Kidney (tissue), 14 donors: ENCODE measurements around the gene SORCS3. TPM values are rescaled to one million over a fixed set of nuclear protein-coding genes. Genes with fewer than 3 reads are reported as not detected.

ENCODE experiments used
- DNase-seq, 5 donors: peaks; one replicate each; pipeline ENCODE4 v3.0.0-alpha.2; 2013 to 2020
- FAIRE-seq: peaks from 2 replicates; lab custom pipeline; 2012; peaks lifted over from hg19 to GRCh38; lab: Jason Lieb, UNC
- H3K27ac ChIP-seq, 2 donors: one replicate each; pipeline ENCODE4 v1.7.0; 2013; ENCODE audit warnings: low read depth in 2 of 2, low read length in 2 of 2, inconsistent platforms in 1 of 2
- H3K27me3 ChIP-seq: one replicate; pipeline ENCODE4 v1.7.1; 2013; ENCODE audit warnings: low read length, inconsistent platforms; ENCODE audit not compliant: control insufficient read depth, insufficient read depth
- H3K36me3 ChIP-seq, 3 donors: one replicate each; pipeline versions ENCODE4 v1.7.0 to v1.7.1; 2013; ENCODE audit warnings: low read length in 3 of 3, control low read depth in 1 of 3, inconsistent platforms in 1 of 3; ENCODE audit not compliant: insufficient read depth in 3 of 3, control insufficient read depth in 2 of 3
- H3K4me1 ChIP-seq, 3 donors: one replicate each; pipeline versions ENCODE4 v1.7.0 to v1.7.1; 2013; ENCODE audit warnings: low read length in 3 of 3, inconsistent platforms in 1 of 3, low read depth in 1 of 3; ENCODE audit not compliant: control insufficient read depth in 2 of 3, insufficient read depth in 2 of 3
- H3K4me3 ChIP-seq, 3 donors: one replicate each; pipeline versions ENCODE4 v1.7.0 to v1.8.1; 2013; ENCODE audit warnings: low read length in 3 of 3, control low read depth in 1 of 3, inconsistent platforms in 1 of 3
- H3K9ac ChIP-seq, 3 donors: one replicate each; pipeline versions ENCODE4 v1.7.0 to v1.7.1; 2013; ENCODE audit warnings: low read length in 3 of 3, control low read depth in 1 of 3, inconsistent platforms in 1 of 3
- H3K9me3 ChIP-seq, 3 donors: one replicate each; pipeline versions ENCODE4 v1.7.0 to v1.7.1; 2013; ENCODE audit warnings: low read length in 3 of 3, control low read depth in 1 of 3, inconsistent platforms in 1 of 3; ENCODE audit not compliant: control insufficient read depth in 2 of 3, insufficient read depth in 1 of 3
- intact Hi-C: fragments of 100-400 bp; cut with DNase I; formaldehyde crosslinking; loops from one replicate; pipeline ENCODE4 v1.11.1; 2022
- polyA plus RNA-seq: library from polyadenylated mRNA; stranded (reverse); fragments of 350-450 nt; fragmentation: Illumina TruSeq; extraction: RNeasy Lipid Tissue Mini Kit (QIAGEN cat#74804); gene quantifications from one replicate; pipeline ENCODE4 v1.2.3, GENCODE V29; 2014; ENCODE audit warnings: low read depth, low replicate concordance; ENCODE audit not compliant: insufficient read depth
- total RNA-seq: library from RNA; stranded (reverse); fragmentation: NEBNext Ultra II Directional; extraction: Animal tissue kit (Norgen Biotek cat#: 25700); gene quantifications from one replicate; pipeline ENCODE4 v1.2.1, GENCODE V29; 2021
- TF ChIP-seq, protein P1 (sequence below): IDR thresholded peaks from 3 replicates; pipeline ENCODE4 v1.5.1; 2012; ENCODE audit warnings: mild to moderate bottlenecking, moderate library complexity, borderline replicate concordance; ENCODE audit not compliant: insufficient read depth; ENCODE audit errors: extremely low read depth
- donor health status: control.
- donor health status: control.
- donor health status: control.
- donor health status: control.
- donor health status: control.
- donor health status: DM: yes; HTN: yes; CAD: no.
- donor health status: Normal renal cell carcinoma (clear cell type).

Gene SORCS3
- total and polyA plus RNA-seq, 2 donors from 2014 or later: 0.52 to 1.1 TPM

DNA sequence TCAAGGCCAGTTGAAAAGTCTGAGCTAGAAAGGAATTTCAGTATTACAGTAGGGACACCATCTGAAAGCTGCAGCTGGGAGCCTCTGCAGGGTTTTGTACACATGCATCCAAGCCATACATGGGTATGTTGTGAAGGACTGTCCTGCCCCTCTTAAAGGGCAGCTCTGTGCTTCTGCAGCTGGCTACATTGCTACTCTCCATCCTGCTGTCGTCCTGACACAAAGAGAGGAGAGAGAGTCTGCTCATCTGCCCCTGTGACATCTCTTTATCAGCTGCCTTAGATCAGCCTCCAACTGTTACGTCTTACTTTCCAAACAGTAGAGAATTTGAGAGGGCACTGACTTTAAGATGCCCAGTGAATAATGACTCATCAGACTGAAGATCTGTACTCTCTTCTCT is 602.7 kb downstream of the SORCS3 start:
- Histone ChIP-seq H3K9me3 (no peaks in the 10 kb centered on the region), H3K27ac (no peak overlapping the region), H3K27me3 (no peaks in the 10 kb centered on the region), H3K4me1 (peaks cover 0 to 15% (median 0%) of the 10 kb centered on the region in 3 donors), H3K9ac (no peak overlapping the region), H3K4me3 (no peak overlapping the region), H3K36me3 (no peaks in the 10 kb centered on the region)
- no peak for DNase-seq
- intact Hi-C loops: no loop called here
- TF ChIP-seq, protein P1, sequence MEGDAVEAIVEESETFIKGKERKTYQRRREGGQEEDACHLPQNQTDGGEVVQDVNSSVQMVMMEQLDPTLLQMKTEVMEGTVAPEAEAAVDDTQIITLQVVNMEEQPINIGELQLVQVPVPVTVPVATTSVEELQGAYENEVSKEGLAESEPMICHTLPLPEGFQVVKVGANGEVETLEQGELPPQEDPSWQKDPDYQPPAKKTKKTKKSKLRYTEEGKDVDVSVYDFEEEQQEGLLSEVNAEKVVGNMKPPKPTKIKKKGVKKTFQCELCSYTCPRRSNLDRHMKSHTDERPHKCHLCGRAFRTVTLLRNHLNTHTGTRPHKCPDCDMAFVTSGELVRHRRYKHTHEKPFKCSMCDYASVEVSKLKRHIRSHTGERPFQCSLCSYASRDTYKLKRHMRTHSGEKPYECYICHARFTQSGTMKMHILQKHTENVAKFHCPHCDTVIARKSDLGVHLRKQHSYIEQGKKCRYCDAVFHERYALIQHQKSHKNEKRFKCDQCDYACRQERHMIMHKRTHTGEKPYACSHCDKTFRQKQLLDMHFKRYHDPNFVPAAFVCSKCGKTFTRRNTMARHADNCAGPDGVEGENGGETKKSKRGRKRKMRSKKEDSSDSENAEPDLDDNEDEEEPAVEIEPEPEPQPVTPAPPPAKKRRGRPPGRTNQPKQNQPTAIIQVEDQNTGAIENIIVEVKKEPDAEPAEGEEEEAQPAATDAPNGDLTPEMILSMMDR: no peak
- no peak for FAIRE-seq

DNA sequence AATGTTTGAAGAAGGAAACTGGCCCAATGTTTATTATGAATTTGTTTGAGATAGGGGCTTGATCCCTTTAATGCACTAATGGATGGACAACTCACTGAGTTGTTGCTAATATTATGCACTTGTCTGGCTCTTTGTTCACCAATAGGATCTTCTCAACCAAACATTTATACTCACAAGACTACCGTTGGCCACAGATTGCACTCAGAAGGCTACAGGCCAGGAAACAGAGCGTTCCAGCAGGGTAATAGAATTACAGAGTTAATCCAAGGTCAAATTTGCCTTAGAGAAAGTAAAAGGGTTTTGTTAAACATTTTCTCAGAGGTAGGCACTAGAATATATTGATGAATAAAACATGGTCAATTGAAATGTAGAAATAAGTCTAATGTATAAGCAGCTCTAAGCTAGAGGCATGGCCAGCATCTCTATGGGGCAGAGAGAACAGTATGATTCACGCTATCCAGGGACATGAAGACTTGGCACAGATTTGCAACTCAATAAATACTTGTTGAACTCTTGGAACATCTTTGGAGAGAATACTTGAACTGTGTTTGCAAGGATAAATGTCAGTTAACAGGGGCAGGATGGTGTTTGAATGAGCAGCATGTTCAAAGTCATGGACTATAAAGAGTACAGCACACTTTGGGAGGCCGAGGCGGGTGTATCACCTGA is 606.9 kb downstream of the SORCS3 start:
- no peaks in the 10 kb centered on the region for H3K27me3 ChIP-seq
- H3K9ac ChIP-seq: no peak overlapping the region
- FAIRE-seq: no peak
- no peaks in the 10 kb centered on the region for H3K36me3 ChIP-seq
- no peaks in the 10 kb centered on the region for H3K9me3 ChIP-seq
- peak overlapping the region in 1 of 2 donors; percentile 28 for H3K27ac ChIP-seq
- no peak overlapping the region for H3K4me3 ChIP-seq
- H3K4me1 ChIP-seq: peaks cover 0 to 6% (median 2%) of the 10 kb centered on the region in 3 donors
- TF ChIP-seq, protein P1: no peak
- peak in 1 of 5 donors; percentile 14 for DNase-seq
- intact Hi-C loops: no loop called here

DNA sequence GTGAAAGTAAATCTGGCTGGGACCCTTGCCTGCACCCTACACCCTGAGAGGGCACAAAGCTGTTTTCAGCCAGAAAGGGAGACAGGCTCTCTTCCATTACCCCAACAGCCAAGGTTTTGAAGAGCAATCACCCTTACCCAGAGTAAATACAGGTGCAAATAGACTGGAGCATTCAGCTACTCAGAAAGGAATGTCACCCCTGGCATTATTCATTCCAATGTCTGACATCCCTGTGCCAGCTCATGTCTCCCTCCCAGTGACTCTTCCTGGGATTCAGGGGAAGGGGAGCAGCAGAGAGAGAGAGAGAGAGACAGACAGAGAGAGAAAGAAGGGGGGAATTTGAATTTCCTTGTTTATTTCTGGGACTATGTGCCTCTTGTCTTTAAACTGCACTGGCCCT is 611.8 kb downstream of the SORCS3 start:
- intact Hi-C loops: no loop called here
- DNase-seq (peak in 2 of 5 donors; percentile 21 to 42), FAIRE-seq (no peak)
- H3K9ac ChIP-seq: no peak overlapping the region
- peaks cover 0 to 2% (median 0%) of the 10 kb centered on the region in 3 donors for H3K4me1 ChIP-seq
- no peak overlapping the region for H3K4me3 ChIP-seq
- H3K9me3 ChIP-seq: no peaks in the 10 kb centered on the region
- H3K27me3 ChIP-seq: no peaks in the 10 kb centered on the region
- TF ChIP-seq, protein P1: no peak
- no peaks in the 10 kb centered on the region for H3K36me3 ChIP-seq
- no peak overlapping the region for H3K27ac ChIP-seq
